ACC112 (cell line): ENCODE results near the gene DYNLRB1.

Experiments used
- H2AFZ ChIP-seq: fragments of 200-600 bp; sonication (generic); one replicate; pipeline ENCODE4 v1.6.0; 2017; ENCODE audit warnings: antibody characterized with exemption, low read length; ENCODE audit not compliant: unreplicated experiment
- H3K27ac ChIP-seq: fragments of 200-600 bp; sonication (generic); 2 replicates; pipeline ENCODE4 v1.5.1; 2014; ENCODE audit warnings: low read depth, mild to moderate bottlenecking, antibody characterized with exemption, low read length, moderate library complexity
- H3K27me3 ChIP-seq: fragments of 200-600 bp; sonication (generic); 2 replicates; pipeline ENCODE4 v1.6.1; 2014; ENCODE audit warnings: mild to moderate bottlenecking, antibody characterized with exemption, low read length, moderate library complexity, mixed read lengths; ENCODE audit not compliant: insufficient read depth
- H3K36me3 ChIP-seq: fragments of 200-600 bp; sonication (generic); 2 replicates; pipeline ENCODE4 v1.6.1; 2016; ENCODE audit warnings: mild to moderate bottlenecking, antibody characterized with exemption, low read length, moderate library complexity, mixed read lengths; ENCODE audit not compliant: insufficient read depth
- H3K4me1 ChIP-seq: fragments of 200-600 bp; sonication (generic); one replicate; pipeline ENCODE4 v1.6.1; 2016; ENCODE audit warnings: low read length, mixed read lengths; ENCODE audit not compliant: insufficient read depth, unreplicated experiment, control insufficient read depth
- H3K4me3 ChIP-seq: fragments of 200-600 bp; sonication (generic); 2 replicates; pipeline ENCODE4 v1.5.1; 2014; ENCODE audit warnings: mild to moderate bottlenecking, low read depth, low read length
- H3K79me2 ChIP-seq: fragments of 200-600 bp; sonication (generic); one replicate; pipeline ENCODE4 v1.6.0; 2016; ENCODE audit warnings: low read length; ENCODE audit not compliant: control insufficient read depth, unreplicated experiment, insufficient read depth

Gene DYNLRB1

DNA sequence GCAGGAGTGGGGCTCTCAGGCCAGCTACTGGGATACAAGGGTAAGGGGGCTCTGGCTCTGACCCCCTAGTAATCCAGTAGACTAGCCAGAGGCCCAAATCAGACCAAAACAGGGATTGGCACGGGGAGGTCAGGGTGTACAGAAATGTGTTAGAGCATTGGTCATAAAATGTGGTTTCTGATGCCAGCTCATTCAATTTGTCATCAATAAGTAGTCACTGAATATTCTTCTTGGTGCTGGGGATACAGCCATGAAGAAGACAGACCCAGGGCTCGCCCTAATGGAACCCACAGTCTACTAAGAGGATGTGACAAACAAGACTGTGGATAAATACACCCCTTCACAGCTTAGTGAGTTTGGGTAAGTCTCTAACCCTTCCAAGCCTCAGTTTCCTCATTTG lies 53.4 kb downstream of the DYNLRB1 start:
- no peaks in the 10 kb centered on the region for H3K27me3 ChIP-seq
- peaks cover 5% of the 10 kb centered on the region for H3K4me1 ChIP-seq
- no peak overlapping the region for H3K4me3 ChIP-seq
- H2AFZ ChIP-seq = no peak overlapping the region
- H3K27ac ChIP-seq = no peak overlapping the region
- H3K36me3 ChIP-seq = no peaks in the 10 kb centered on the region
- H3K79me2 ChIP-seq = no peaks in the 10 kb centered on the region

DNA sequence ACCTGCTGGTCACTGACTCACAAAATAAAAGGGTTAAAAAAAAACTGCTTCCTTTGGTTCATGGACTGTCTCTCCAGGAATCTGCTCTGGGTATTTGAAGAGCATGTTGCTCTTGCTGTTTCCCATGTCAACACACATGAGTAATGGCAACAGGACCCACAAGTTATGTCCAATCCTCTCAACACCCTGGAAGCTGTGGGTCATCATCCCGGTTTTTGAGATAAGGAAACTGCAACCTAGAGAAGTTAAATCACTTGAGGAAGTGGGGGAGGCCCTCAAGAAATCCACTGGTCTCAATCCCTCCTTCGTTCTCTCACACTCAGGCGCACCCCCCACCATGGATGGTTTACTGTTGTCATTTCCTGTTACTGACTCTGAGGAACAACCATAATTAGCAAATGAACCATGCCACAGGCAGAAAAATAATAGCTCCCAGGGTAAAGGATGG lies 54.7 kb downstream of the DYNLRB1 start:
- Histone ChIP-seq H3K36me3 (no peaks in the 10 kb centered on the region), H3K79me2 (no peaks in the 10 kb centered on the region), H3K27ac (no peak overlapping the region; the same call in 1 of the 2 replicates)

DNA sequence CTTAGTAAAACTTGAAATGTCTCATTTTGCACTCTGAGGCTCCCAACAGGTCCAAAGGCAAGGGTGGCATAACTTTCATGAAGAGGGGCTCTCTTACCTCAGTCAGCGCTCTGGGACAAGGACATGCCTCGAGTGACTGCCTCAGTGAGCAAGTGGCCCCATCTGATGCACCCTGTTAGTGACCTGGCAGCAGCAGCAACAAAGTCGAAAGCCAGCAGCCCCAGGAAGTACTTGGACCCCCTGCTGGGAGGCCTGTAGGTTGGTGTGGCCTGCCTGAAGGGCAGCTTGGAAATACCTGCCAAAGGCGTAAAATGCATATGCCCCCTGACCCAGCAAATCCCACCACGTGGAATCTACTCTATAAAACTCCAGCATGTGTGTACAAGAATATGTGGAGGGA lies 55.5 kb downstream of the DYNLRB1 start:
- Histone ChIP-seq H3K79me2 (no peaks in the 10 kb centered on the region), H3K4me3 (no peak overlapping the region), H3K4me1 (peaks cover 5% of the 10 kb centered on the region), H2AFZ (no peak overlapping the region), H3K36me3 (no peaks in the 10 kb centered on the region), H3K27ac (no peak overlapping the region; the same call in 1 of the 2 replicates), H3K27me3 (no peaks in the 10 kb centered on the region)

More for the DNA sequence above, 54.7 kb downstream of the DYNLRB1 start:
- H2AFZ ChIP-seq = no peak overlapping the region
- H3K4me1 ChIP-seq = peaks cover 5% of the 10 kb centered on the region
- H3K4me3 ChIP-seq = no peak overlapping the region
- no peaks in the 10 kb centered on the region for H3K27me3 ChIP-seq

DNA sequence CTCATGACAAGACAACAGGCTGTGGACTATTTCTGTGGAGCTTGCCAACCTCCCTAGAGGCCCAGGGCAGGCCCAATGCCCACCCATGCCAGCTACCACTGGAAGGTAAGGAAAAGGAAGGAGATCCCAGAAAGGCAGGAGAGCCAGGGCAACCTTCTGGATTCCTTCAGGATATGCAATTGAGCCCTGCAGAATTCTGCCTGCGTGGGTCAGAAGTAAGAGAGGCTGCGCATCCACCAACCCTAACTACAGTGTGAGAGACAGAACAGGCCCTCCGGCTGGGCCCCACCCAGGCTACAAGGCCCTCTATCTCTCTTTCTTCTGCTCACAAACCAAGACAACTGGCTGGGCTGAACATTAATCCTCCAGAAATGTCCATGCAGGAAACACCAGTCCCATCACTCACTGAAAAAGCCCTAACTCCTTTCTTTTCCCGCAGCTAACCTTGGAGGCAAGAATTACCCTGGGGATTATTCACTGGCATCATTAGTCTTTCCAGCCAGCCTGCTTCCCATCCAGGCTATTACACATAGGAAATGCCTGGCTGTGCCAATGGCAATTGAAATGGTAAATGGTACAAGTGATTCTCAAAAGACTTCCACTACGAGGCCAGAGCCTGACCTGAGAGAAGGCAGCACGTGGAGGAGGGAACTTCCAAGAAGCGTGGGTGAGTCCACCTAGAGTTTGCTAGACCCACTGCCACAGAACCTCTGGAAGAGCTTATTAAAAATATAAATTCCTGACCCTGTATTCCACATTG lies 57.5 kb downstream of the DYNLRB1 start:
- no peaks in the 10 kb centered on the region for H3K79me2 ChIP-seq
- no peak overlapping the region for H3K27ac ChIP-seq
- no peaks in the 10 kb centered on the region for H3K27me3 ChIP-seq
- H3K36me3 ChIP-seq = no peaks in the 10 kb centered on the region
- peaks cover 10% of the 10 kb centered on the region for H3K4me1 ChIP-seq
- H2AFZ ChIP-seq = no peak overlapping the region
- no peak overlapping the region for H3K4me3 ChIP-seq

DNA sequence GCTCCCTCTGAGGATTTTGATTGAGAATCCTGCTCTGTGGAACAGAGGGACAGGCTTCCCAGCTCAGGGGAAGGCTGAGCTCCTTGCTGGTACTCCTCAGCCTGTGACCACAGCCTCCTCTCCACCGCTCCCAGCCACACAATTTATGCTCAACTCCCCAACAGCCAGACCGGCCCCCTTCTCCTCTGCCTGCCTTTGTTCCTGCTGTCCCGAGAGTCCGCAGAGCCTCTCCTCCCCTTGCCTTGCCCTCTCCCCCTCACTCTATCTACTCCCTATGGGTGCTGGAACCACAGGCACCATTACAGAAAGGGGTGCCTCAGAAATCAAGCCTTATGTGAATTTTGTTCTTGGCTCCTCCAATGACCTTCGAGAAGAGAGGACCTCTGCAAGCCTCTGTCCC lies 58.2 kb downstream of the DYNLRB1 start:
- H3K27me3 ChIP-seq = no peaks in the 10 kb centered on the region
- H3K4me1 ChIP-seq = peaks cover 13% of the 10 kb centered on the region
- no peak overlapping the region for H2AFZ ChIP-seq
- no peak overlapping the region for H3K27ac ChIP-seq
- no peak overlapping the region for H3K4me3 ChIP-seq
- H3K79me2 ChIP-seq = no peaks in the 10 kb centered on the region
- H3K36me3 ChIP-seq = no peaks in the 10 kb centered on the region

DNA sequence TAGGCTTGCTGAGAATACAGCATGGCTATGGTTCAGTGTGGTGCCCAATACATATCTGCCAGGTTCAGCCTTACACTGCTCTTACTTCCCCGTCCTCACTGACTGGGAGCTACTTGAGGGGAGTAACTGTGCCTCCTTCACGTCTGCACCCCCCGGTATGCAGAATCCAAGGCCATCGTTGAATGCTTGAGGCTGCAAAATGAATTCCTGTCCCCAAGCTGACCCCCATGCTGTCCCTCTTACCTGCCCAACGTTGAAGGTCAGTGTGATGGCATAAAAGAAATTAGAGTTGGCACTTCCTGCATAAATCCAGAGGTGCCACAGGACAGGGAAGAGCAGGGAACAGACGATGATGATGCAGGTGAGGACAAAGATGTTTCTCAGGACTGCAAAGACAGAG lies 58.6 kb downstream of the DYNLRB1 start:
- H3K27ac ChIP-seq = no peak overlapping the region
- no peaks in the 10 kb centered on the region for H3K27me3 ChIP-seq
- no peak overlapping the region for H3K4me3 ChIP-seq
- no peak overlapping the region for H2AFZ ChIP-seq
- H3K36me3 ChIP-seq = no peaks in the 10 kb centered on the region
- no peaks in the 10 kb centered on the region for H3K79me2 ChIP-seq
- peaks cover 15% of the 10 kb centered on the region for H3K4me1 ChIP-seq

DNA sequence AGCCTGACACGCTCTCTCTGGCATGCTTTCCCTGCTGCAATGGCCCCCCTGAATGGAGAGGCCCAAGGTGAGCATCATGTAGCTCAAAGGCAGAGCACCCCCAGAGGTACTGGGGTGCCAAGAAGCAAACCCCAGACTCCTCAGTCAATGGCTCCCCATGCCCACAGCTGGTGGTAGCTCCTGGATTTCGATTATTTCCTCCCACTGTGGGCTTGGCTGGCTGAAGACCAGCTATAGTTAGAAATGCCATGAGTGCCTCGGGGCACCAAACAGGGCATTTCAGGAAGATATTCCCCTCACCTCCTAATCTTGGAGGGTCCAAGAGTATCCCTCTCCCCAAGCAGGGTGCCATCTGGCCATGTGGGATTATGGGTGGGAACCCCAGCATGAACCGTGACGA lies 59.0 kb downstream of the DYNLRB1 start:
- H3K4me3 ChIP-seq = no peak overlapping the region
- no peaks in the 10 kb centered on the region for H3K36me3 ChIP-seq
- H3K4me1 ChIP-seq = peaks cover 18% of the 10 kb centered on the region
- H3K27ac ChIP-seq = no peak overlapping the region
- no peak overlapping the region for H2AFZ ChIP-seq
- H3K27me3 ChIP-seq = no peaks in the 10 kb centered on the region
- no peaks in the 10 kb centered on the region for H3K79me2 ChIP-seq

DNA sequence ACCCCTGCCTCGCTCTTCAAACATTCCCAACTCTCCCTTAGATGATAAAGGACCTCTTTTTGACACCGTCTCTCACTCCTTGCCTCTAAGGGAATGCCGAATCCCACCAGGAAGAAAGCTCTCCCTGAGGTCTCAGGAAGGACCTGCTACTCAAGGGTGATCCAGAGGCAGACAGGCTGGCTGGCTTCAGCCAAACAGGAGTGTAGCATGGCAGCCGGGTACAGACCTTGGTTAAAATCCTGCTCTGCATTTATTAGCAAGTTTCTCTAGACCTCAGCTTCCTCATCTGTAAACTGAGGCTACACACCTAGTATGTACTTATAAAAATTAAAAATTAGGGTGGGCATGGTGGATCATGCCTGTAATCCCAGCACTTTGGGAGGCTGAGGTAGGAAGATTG lies 59.5 kb downstream of the DYNLRB1 start:
- Histone ChIP-seq H3K27ac (no peak overlapping the region), H3K4me3 (no peak overlapping the region), H3K36me3 (no peaks in the 10 kb centered on the region), H3K79me2 (no peaks in the 10 kb centered on the region), H2AFZ (no peak overlapping the region), H3K27me3 (no peaks in the 10 kb centered on the region), H3K4me1 (peaks cover 18% of the 10 kb centered on the region)

DNA sequence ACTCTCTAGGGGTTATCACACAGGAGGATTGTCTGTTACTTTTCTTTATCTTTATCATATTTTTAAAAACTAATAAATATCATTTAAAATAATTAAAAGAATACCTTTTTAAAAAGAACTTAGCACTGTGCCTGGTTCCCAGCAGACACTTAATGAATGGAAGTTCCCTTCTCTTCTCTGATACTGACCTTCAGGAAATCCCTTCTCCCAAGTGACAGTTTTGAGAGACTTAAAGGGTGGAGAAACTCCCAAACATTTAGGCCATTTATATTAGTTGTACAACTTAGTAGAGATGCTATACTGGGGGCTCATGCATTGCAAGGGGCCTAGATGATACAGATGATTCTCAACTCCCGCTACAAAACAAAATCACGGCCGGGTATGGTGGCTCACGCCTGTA lies 60.8 kb downstream of the DYNLRB1 start:
- Histone ChIP-seq H3K36me3 (no peaks in the 10 kb centered on the region), H3K27ac (no peak overlapping the region), H3K79me2 (no peaks in the 10 kb centered on the region), H3K4me3 (no peak overlapping the region), H3K27me3 (no peaks in the 10 kb centered on the region), H2AFZ (no peak overlapping the region), H3K4me1 (peaks cover 23% of the 10 kb centered on the region)

DNA sequence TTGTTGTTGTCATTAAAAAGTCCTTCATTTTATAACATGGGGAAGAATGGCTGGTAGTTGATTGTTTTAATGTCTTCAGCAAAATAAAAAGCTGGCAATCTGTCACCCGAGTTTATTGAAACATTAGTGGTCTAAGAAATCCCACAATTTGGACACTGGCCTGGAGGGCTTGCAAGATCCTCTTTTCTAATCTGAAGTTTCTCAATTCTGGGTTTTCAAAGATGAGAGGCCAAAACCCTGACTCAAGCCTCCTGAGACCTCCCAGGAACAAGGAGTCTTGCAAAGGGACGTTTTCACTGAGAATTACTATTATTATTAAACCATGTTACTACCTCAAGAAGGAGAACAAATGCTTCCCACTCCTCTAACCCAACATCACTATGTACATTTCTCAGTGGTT lies 61.8 kb downstream of the DYNLRB1 start:
- H3K36me3 ChIP-seq = no peaks in the 10 kb centered on the region
- H2AFZ ChIP-seq = no peak overlapping the region
- no peak overlapping the region for H3K4me3 ChIP-seq
- H3K79me2 ChIP-seq = no peaks in the 10 kb centered on the region
- no peaks in the 10 kb centered on the region for H3K27me3 ChIP-seq
- H3K27ac ChIP-seq = peak overlapping the region; percentile 17; the same call in 1 of the 2 replicates
- peaks cover 33% of the 10 kb centered on the region for H3K4me1 ChIP-seq

DNA sequence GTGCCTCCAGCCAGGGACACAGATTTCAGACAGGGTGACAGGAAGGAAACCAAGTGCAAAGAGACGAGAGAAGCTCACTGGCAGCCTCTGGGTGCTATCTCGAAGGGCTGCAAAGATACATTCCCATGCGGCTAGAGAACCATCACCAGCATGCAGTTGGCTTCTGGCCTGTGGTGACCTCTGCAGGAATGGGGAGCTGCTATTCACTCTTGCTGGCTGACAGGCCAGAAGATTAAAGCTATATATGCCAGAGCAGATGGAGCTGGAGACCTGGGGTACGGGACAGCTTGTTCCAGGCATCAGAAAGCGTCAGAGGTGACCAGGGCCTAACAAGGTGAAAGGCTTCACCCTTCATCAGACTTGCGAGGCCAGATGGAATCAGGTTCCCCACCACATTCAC lies 62.3 kb downstream of the DYNLRB1 start:
- H3K36me3 ChIP-seq = no peaks in the 10 kb centered on the region

More for the DNA sequence above, 62.3 kb downstream of the DYNLRB1 start:
- H3K79me2 ChIP-seq = no peaks in the 10 kb centered on the region
- H2AFZ ChIP-seq = no peak overlapping the region
- H3K27me3 ChIP-seq = no peaks in the 10 kb centered on the region
- H3K4me1 ChIP-seq = peaks cover 37% of the 10 kb centered on the region
- H3K4me3 ChIP-seq = no peak overlapping the region
- H3K27ac ChIP-seq = peak overlapping the region; percentile 17; the same call in 1 of the 2 replicates
